ENCODE measurements around the gene FAM110D. TPM values are rescaled to one million over a fixed set of nuclear protein-coding genes. Genes with fewer than 3 reads are reported as not detected.

The FAM110D gene
- total RNA-seq, 1 donor from 2014 or later, result 0.36 TPM

GRCh38 chr1:26203642-26204318 is 44.9 kb downstream of the FAM110D start:
- H3K4me1 Mint-ChIP-seq (ENCODE audit: low read depth), result peaks cover 1% of the 10 kb centered on the region
- H3K9me3 Mint-ChIP-seq (ENCODE audit: low read depth), result no peaks in the 10 kb centered on the region
- no peak overlapping the region for H3K4me3 Mint-ChIP-seq (ENCODE audit: low read depth)
- DNase-seq (ENCODE audit: low spot score, unreplicated experiment), result no peak
- TF ChIP-seq CTCF (IDR thresholded peaks at IDR 0.05; ENCODE audit: unreplicated experiment), result no peak
- H3K36me3 Mint-ChIP-seq (ENCODE audit: insufficient read depth), result no peaks in the 10 kb centered on the region
- H3K27me3 Mint-ChIP-seq, result peaks cover 45% of the 10 kb centered on the region
- no peak overlapping the region for H3K27ac Mint-ChIP-seq

- H3K9me3 Mint-ChIP-seq (ENCODE audit: low read depth), result no peaks in the 10 kb centered on the region
- TF ChIP-seq CTCF (IDR thresholded peaks at IDR 0.05; ENCODE audit: unreplicated experiment), result no peak
- no peaks in the 10 kb centered on the region for H3K36me3 Mint-ChIP-seq (ENCODE audit: insufficient read depth)
- no peaks in the 10 kb centered on the region for H3K4me1 Mint-ChIP-seq (ENCODE audit: low read depth)
- no peak overlapping the region for H3K27ac Mint-ChIP-seq
- no peak overlapping the region for H3K4me3 Mint-ChIP-seq (ENCODE audit: low read depth)
- no peak for DNase-seq (ENCODE audit: low spot score, unreplicated experiment)
- H3K27me3 Mint-ChIP-seq, result peaks cover 17% of the 10 kb centered on the region
Measured at GRCh38 chr1:26210147-26210870, 51.4 kb downstream of the FAM110D start.

- Mint-ChIP-seq H3K27me3 (peaks cover 17% of the 10 kb centered on the region), H3K27ac (no peak overlapping the region), H3K4me1 (ENCODE audit: low read depth) (no peaks in the 10 kb centered on the region), H3K36me3 (ENCODE audit: insufficient read depth) (no peaks in the 10 kb centered on the region), H3K9me3 (ENCODE audit: low read depth) (no peaks in the 10 kb centered on the region), H3K4me3 (ENCODE audit: low read depth) (no peak overlapping the region)
- no peak for DNase-seq (ENCODE audit: low spot score, unreplicated experiment)
- no peak for TF ChIP-seq CTCF (IDR thresholded peaks at IDR 0.05; ENCODE audit: unreplicated experiment)
Measured at GRCh38 chr1:26212726-26213125, 53.8 kb downstream of the FAM110D start.

- H3K4me1 Mint-ChIP-seq (ENCODE audit: low read depth), result no peaks in the 10 kb centered on the region
- H3K27me3 Mint-ChIP-seq, result peaks cover 17% of the 10 kb centered on the region
- H3K4me3 Mint-ChIP-seq (ENCODE audit: low read depth), result no peak overlapping the region
- no peak for DNase-seq (ENCODE audit: low spot score, unreplicated experiment)
- H3K27ac Mint-ChIP-seq, result no peak overlapping the region
- TF ChIP-seq CTCF (IDR thresholded peaks at IDR 0.05; ENCODE audit: unreplicated experiment), result no peak
- H3K9me3 Mint-ChIP-seq (ENCODE audit: low read depth), result no peaks in the 10 kb centered on the region
- no peaks in the 10 kb centered on the region for H3K36me3 Mint-ChIP-seq (ENCODE audit: insufficient read depth)
Measured at GRCh38 chr1:26213335-26213905, 54.5 kb downstream of the FAM110D start.

Other genes with a start within 250 kb of the FAM110D start
- gene PAFAH2, start 161.0 kb upstream of the FAM110D start, total RNA-seq, result 12.8 and 14.5 TPM in 2 replicates
- gene EXTL1, start 137.3 kb upstream of the FAM110D start, total RNA-seq, result 3.6 and 4.1 TPM in 2 replicates
- gene SLC30A2, start 113.0 kb upstream of the FAM110D start, total RNA-seq, result 0.13 and 0.17 TPM in 2 replicates
- not detected in 2 replicates for gene TRIM63, start 91.4 kb upstream of the FAM110D start, total RNA-seq
- 15.2 and 17.2 TPM in 2 replicates for gene PDIK1L, start 47.3 kb upstream of the FAM110D start, total RNA-seq
- gene C1orf232, start 9.9 kb downstream of the FAM110D start, total RNA-seq, result not detected in 2 replicates
- 28.9 and 32.1 TPM in 2 replicates for gene ZNF593, start 10.8 kb downstream of the FAM110D start, total RNA-seq
- gene ZNF593OS, start 12.8 kb downstream of the FAM110D start, total RNA-seq, result not detected in 2 replicates
- gene CNKSR1, start 18.4 kb downstream of the FAM110D start, total RNA-seq, result 52.0 and 52.1 TPM in 2 replicates
- gene CATSPER4, start 31.5 kb downstream of the FAM110D start, total RNA-seq, result not detected in 2 replicates
- 20.8 and 21.3 TPM in 2 replicates for gene CEP85, start 75.1 kb downstream of the FAM110D start, total RNA-seq
- gene SH3BGRL3, start 121.0 kb downstream of the FAM110D start, total RNA-seq, result 63.8 and 66.6 TPM in 2 replicates
- gene UBXN11, start 147.6 kb downstream of the FAM110D start, total RNA-seq, result 47.8 and 48.9 TPM in 2 replicates
- 0.89 and 1.8 TPM in 2 replicates for gene CD52, start 158.9 kb downstream of the FAM110D start, total RNA-seq
- gene CRYBG2, start 195.1 kb downstream of the FAM110D start, total RNA-seq, result 13.8 and 19.3 TPM in 2 replicates
- not detected in 2 replicates for gene ZNF683, start 213.7 kb downstream of the FAM110D start, total RNA-seq